SJCRH30 (cell line): ENCODE measurements around the gene ABCG1. TPM values are rescaled to one million over a fixed set of nuclear protein-coding genes. Genes with fewer than 3 reads are reported as not detected.

ENCODE experiments used
- DNase-seq, 2 experiments: peaks; one replicate each; pipeline ENCODE4 v3.0.0-alpha.2; 2015 to 2020
- H3K27ac ChIP-seq: fragments of 250-450 bp; sonication (Bioruptor Pico); 2 replicates; pipeline ENCODE4 v1.5.1; 2020; ENCODE audit warnings: mild to moderate bottlenecking, moderate library complexity
- H3K27me3 ChIP-seq: fragments of 250-450 bp; sonication (Bioruptor Pico); 2 replicates; pipeline ENCODE4 v1.5.1; 2020; ENCODE audit warnings: mild to moderate bottlenecking, moderate library complexity
- H3K36me3 ChIP-seq: fragments of 250-450 bp; sonication (Bioruptor Pico); 2 replicates; pipeline ENCODE4 v1.5.1; 2020; ENCODE audit warnings: mild to moderate bottlenecking, moderate library complexity
- H3K4me1 ChIP-seq: fragments of 250-450 bp; sonication (Bioruptor Pico); 2 replicates; pipeline ENCODE4 v1.5.1; 2020; ENCODE audit warnings: mild to moderate bottlenecking, moderate library complexity
- H3K4me3 ChIP-seq: fragments of 250-450 bp; sonication (Bioruptor Pico); 2 replicates; pipeline ENCODE4 v1.5.1; 2020; ENCODE audit warnings: mild to moderate bottlenecking, moderate library complexity
- H3K9me3 ChIP-seq: fragments of 250-450 bp; sonication (Bioruptor Pico); replicated peaks from 2 replicates; pipeline ENCODE4 v1.5.1; 2020; ENCODE audit warnings: mild to moderate bottlenecking, moderate library complexity
- total RNA-seq: library from RNA; depleted of rRNA; stranded (reverse); fragments of >200 nt; shearing (Covaris generic); gene quantifications from 2 replicates; pipeline ENCODE4 v1.2.3, GENCODE V29; 2014

The ABCG1 gene
- total RNA-seq, 1 experiment from 2014 or later = 0.04 TPM

- H3K9me3 ChIP-seq = no peaks in the 10 kb centered on the region
- no peak overlapping the region for H3K27ac ChIP-seq
Measured at GRCh38 chr21:42187976-42188653, 30.8 kb upstream of the ABCG1 start.

DNA sequence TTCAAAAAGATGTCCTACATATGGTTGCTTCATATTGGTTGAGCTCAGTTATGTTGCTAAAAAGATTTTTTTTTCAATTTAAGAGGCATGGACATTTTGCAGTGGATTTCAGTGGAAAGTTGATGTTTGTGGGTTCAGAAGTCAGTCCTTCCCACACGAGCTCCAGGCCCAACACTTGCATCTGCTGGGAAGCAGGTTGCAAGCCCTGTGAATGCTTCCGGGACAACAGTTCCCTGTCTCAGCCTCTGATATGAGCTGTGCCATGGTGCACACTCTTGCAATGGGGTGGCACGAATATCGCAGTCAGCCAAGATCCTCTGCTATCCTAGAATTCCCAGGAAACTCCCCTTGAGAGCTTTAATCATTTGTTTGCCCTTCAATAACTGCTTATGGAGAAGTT, 30.3 kb upstream of the ABCG1 start:
- Histone ChIP-seq H3K27ac (no peak overlapping the region), H3K4me1 (peaks cover 3% of the 10 kb centered on the region; the same call in 1 of the 2 replicates), H3K27me3 (no peaks in the 10 kb centered on the region)

More at GRCh38 chr21:42187976-42188653, 30.8 kb upstream of the ABCG1 start:
- no peaks in the 10 kb centered on the region for H3K36me3 ChIP-seq
- DNase-seq = no peak
- peaks cover 3% of the 10 kb centered on the region; the same call in 1 of the 2 replicates for H3K4me1 ChIP-seq
- no peak overlapping the region for H3K4me3 ChIP-seq
- H3K27me3 ChIP-seq = no peaks in the 10 kb centered on the region

DNA sequence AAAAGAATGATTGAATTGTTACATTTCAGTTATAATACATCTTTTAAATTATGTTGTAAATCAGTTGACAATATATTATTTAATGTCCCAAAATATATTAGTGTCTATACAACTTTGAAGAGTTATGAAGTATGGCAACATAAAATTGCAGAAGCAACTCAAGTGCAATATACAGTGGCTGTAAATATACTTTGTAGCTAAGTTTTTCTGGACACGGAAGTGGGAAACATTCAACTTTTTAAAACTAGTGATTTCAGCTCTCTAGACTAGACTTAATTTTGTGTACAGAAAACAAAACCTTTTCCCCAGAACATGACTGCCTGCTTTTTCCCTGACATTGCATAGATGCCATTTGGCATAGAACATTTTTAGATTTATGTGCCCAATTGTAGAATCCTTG, 29.5 kb upstream of the ABCG1 start:
- Histone ChIP-seq H3K36me3 (no peaks in the 10 kb centered on the region), H3K4me3 (no peak overlapping the region), H3K27ac (no peak overlapping the region), H3K9me3 (no peaks in the 10 kb centered on the region), H3K27me3 (no peaks in the 10 kb centered on the region), H3K4me1 (peaks cover 3% of the 10 kb centered on the region; the same call in 1 of the 2 replicates)
- no peak for DNase-seq

More for the DNA sequence above, 30.3 kb upstream of the ABCG1 start:
- no peak for DNase-seq
- no peak overlapping the region for H3K4me3 ChIP-seq
- H3K36me3 ChIP-seq = no peaks in the 10 kb centered on the region
- no peaks in the 10 kb centered on the region for H3K9me3 ChIP-seq

DNA sequence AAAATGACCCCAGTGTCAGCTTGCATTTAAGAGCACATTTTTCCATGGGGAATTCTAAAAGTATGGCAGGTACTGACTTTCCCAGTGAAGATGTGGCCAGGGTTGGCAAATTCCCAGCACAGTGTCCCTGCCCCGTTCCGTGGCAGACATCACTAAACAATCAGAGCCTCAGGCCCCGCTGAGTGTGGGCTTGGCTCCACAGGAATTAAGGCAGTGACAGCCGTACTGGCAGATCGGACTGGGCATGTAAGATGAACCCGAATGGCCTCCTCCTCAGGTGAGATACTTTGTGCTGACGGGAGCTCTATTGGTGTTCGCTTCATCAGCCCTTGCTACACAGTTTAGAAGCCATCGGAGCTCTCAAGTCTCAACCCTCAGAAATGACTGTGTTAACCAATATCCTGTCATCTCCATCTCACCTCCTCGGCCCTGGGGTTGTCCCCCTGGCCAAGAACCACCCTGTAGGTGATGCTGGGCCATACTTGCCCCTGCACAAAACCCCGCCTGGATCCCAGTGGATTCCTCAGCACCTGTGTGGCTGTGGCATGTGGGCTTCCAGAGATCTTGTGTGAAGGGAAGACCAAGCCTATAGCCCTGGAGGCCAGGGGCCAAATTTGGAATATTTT, 29.0 kb upstream of the ABCG1 start:
- no peak overlapping the region for H3K4me3 ChIP-seq
- no peaks in the 10 kb centered on the region for H3K9me3 ChIP-seq
- no peak overlapping the region for H3K27ac ChIP-seq
- no peaks in the 10 kb centered on the region for H3K27me3 ChIP-seq
- DNase-seq = no peak
- peaks cover 3% of the 10 kb centered on the region; the same call in 1 of the 2 replicates for H3K4me1 ChIP-seq
- H3K36me3 ChIP-seq = no peaks in the 10 kb centered on the region

GRCh38 chr21:42190486-42190863, 28.5 kb upstream of the ABCG1 start:
- no peaks in the 10 kb centered on the region for H3K9me3 ChIP-seq
- H3K27me3 ChIP-seq = no peaks in the 10 kb centered on the region
- no peak overlapping the region for H3K27ac ChIP-seq
- no peaks in the 10 kb centered on the region for H3K36me3 ChIP-seq
- H3K4me1 ChIP-seq = peaks cover 3% of the 10 kb centered on the region; the same call in 1 of the 2 replicates
- H3K4me3 ChIP-seq = no peak overlapping the region
- DNase-seq = no peak

- H3K27me3 ChIP-seq = no peaks in the 10 kb centered on the region
- H3K9me3 ChIP-seq = no peaks in the 10 kb centered on the region
- H3K27ac ChIP-seq = no peak overlapping the region
- no peak for DNase-seq
- H3K36me3 ChIP-seq = no peaks in the 10 kb centered on the region
- H3K4me3 ChIP-seq = no peak overlapping the region
- H3K4me1 ChIP-seq = peaks cover 3% of the 10 kb centered on the region; the same call in 1 of the 2 replicates
Measured at GRCh38 chr21:42191064-42191463, 27.9 kb upstream of the ABCG1 start.

DNA sequence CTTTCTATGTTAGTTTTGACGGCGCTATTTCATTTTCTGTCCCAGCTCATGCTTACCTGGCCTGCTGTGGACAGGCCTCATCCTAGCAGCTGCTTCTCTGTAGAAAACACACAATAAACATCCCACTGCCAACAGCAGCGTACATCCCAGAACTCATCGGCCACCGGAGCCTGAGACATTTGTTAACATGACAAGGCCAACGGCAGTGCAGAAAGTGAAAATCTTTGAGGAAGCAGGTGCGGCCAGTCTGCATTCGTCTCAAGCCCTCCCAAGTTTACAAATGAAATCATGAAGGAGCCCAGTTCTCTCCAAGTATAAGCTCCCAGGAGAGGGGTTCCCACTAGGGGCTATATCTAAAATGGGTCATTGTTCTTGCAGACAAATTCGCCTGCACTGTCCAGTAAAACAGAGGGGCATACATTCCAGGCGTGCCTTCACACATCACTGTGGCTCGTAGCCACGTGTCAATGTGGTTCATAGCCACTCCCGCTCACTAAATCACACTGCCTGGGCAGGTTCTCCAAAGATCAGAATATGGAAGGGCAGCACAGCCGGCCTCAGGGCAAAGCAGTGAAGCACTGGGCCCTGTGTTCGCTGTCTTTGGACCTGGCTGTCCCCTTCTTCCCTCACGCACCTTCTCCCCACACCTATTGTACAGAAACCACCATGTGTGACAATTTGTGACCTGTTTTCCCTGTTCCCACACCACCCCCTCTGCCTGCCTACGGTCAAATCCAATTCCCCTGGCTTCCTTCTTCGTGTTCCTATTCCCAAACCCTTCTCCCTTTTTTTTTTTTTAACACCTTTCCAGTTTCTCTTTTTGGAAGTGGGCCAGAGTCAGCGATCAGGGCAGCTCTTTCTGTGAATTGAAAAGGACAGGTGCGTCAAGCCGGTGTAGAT, 27.0 kb upstream of the ABCG1 start:
- no peaks in the 10 kb centered on the region for H3K27me3 ChIP-seq
- no peaks in the 10 kb centered on the region for H3K9me3 ChIP-seq
- no peak overlapping the region for H3K4me3 ChIP-seq
- H3K4me1 ChIP-seq = peaks cover 3% of the 10 kb centered on the region; the same call in 1 of the 2 replicates
- DNase-seq = peak in 1 of 2 experiments; percentile 34
- H3K27ac ChIP-seq = no peak overlapping the region
- no peaks in the 10 kb centered on the region for H3K36me3 ChIP-seq

GRCh38 chr21:42193131-42193671, 25.7 kb upstream of the ABCG1 start:
- Histone ChIP-seq H3K4me1 (peaks cover 3% of the 10 kb centered on the region; the same call in 1 of the 2 replicates), H3K36me3 (no peaks in the 10 kb centered on the region), H3K27ac (no peak overlapping the region), H3K4me3 (no peak overlapping the region), H3K27me3 (no peaks in the 10 kb centered on the region), H3K9me3 (no peaks in the 10 kb centered on the region)
- DNase-seq = no peak

- no peaks in the 10 kb centered on the region for H3K9me3 ChIP-seq
- no peak overlapping the region for H3K4me3 ChIP-seq
- H3K36me3 ChIP-seq = no peaks in the 10 kb centered on the region
- H3K27me3 ChIP-seq = no peaks in the 10 kb centered on the region
- H3K4me1 ChIP-seq = peaks cover 3% of the 10 kb centered on the region; the same call in 1 of the 2 replicates
- H3K27ac ChIP-seq = no peak overlapping the region
- no peak for DNase-seq
Measured at GRCh38 chr21:42193721-42194120, 25.2 kb upstream of the ABCG1 start.

DNA sequence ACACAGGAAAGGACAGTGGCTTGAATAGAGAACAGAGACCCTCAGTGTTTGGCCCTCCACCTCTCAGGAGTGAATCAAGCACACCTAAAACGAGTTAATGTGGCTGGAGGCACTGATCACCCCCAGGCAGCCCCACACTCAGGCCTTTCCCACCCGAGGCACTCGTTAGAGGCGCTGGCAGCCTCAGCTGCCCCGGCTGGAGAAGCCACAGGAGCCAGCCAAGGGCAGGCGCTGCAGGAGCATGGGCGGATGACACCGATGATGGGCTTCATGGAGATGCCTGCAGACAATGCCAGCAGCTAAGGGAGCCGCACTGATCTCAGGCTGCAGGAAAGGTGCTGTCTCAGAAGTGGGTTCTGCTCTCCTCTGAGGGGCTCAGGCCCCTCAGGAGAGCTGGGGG, 24.1 kb upstream of the ABCG1 start:
- DNase-seq = no peak
- Histone ChIP-seq H3K4me1 (peaks cover 3% of the 10 kb centered on the region; the same call in 1 of the 2 replicates), H3K27me3 (no peaks in the 10 kb centered on the region), H3K36me3 (no peaks in the 10 kb centered on the region), H3K4me3 (no peak overlapping the region), H3K9me3 (no peaks in the 10 kb centered on the region), H3K27ac (no peak overlapping the region)

DNA sequence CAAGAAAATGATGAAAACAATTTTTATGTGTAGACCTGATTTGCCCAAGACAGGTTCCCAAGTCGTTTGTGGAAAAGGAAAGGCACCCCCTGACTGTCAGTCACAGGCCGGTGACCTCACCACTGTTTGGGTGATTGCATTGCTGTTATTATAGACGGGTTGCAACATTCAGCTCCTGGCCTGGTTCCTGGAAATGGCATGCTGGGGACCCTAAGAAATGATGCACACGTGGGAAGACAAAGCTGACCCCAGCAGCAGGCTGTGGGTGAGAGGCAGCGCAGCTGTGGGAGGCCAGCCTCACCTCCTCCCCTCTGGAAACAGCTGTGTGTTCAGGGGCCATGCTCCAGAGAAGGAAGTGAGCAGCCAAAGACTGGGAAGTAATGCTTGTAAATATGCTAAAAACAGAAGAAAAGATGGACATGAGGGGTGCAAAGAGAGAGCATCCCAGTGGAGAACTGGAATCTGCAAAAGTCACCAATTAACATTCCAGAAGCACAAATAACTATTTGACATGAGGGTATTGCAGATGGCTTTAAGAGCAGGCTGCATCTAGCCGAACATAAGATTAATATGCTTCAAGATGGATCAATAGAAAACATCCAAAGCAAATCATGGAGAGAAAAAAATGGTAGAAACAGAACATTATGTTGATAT, 23.4 kb upstream of the ABCG1 start:
- no peaks in the 10 kb centered on the region for H3K36me3 ChIP-seq
- no peak overlapping the region for H3K4me3 ChIP-seq
- DNase-seq = no peak
- H3K9me3 ChIP-seq = no peaks in the 10 kb centered on the region
- H3K4me1 ChIP-seq = peaks cover 3% of the 10 kb centered on the region; the same call in 1 of the 2 replicates
- H3K27me3 ChIP-seq = no peaks in the 10 kb centered on the region
- H3K27ac ChIP-seq = no peak overlapping the region

- Histone ChIP-seq H3K4me1 (no peaks in the 10 kb centered on the region), H3K27ac (no peak overlapping the region), H3K9me3 (no peaks in the 10 kb centered on the region), H3K4me3 (no peak overlapping the region), H3K27me3 (no peaks in the 10 kb centered on the region), H3K36me3 (no peaks in the 10 kb centered on the region)
- DNase-seq = no peak
Measured at GRCh38 chr21:42198929-42199867, 19.7 kb upstream of the ABCG1 start.

DNA sequence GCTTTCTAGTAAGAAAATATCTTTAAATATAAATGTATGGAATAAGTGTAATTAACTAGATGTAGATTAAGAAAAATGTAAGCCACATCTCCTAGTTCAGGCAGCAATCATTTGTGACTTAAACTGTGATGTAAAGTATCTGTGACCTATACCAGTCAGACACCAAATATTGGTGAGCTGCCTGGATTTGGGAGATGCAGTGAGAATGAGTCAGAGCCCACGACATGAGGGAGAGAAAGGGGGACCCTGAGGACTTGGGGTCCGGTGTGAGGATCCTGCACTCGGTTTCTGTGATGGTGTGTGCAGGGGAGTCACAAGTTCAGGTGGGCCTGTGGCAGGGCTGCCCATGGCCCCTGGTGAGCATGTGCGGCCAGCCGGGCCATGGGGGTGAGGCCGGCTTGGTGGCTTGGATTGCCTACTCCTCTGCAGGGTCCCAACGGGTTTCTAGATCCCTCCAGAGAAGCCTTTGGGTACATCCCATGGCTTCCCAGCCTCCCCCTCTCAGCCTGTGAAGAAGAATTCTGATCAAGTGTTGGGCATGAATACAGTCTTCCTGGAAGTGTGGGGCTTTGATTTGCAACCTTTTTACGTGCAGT, 19.0 kb upstream of the ABCG1 start:
- Histone ChIP-seq H3K27me3 (no peaks in the 10 kb centered on the region), H3K27ac (no peak overlapping the region), H3K4me1 (no peaks in the 10 kb centered on the region), H3K4me3 (no peak overlapping the region), H3K9me3 (no peaks in the 10 kb centered on the region), H3K36me3 (no peaks in the 10 kb centered on the region)
- DNase-seq = no peak
